GM23248 (cell line): ENCODE data around the gene STK17A.

Source experiments
- EZH2 ChIP-seq: fragments of 200-600 bp; sonication (generic); IDR thresholded peaks from 2 replicates; pipeline ENCODE4 v1.6.1; 2018; ENCODE audit warnings: antibody characterized with exemption, mild to moderate bottlenecking; ENCODE audit not compliant: insufficient read depth, poor library complexity, severe bottlenecking
- EZH2phosphoT487 ChIP-seq: fragments of 200-600 bp; sonication (generic); IDR thresholded peaks from 2 replicates; pipeline ENCODE4 v1.6.1; 2018; ENCODE audit warnings: antibody characterized with exemption, moderate library complexity, mild to moderate bottlenecking, low read depth; ENCODE audit not compliant: insufficient read depth

DNA sequence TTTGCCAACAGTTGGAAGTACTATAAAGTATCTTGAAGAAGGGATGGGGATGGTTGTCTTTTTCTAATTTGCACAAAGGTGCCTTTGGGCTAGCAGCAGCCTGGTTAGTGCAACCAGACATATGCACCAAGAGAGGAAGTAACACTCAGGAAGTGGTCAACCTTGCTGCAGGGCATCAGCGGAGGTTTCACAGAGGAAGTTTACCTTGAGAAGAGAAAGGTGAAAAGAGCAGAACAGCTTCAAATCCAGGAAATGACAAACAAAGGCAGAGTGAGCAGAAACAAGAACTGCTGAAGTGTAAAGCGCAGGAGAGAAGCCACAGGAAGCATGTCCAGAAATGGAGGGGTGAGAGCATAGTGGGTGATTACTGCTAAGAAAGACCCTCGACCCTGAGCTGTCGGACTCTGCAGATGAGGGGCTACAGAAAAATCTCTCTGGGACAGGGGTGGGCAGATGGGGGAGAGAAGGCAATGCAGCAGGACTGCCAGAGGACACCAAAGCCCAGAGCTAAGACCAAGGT, 66.9 kb downstream of the STK17A start:
- no peak for TF ChIP-seq EZH2
- no peak for TF ChIP-seq EZH2phosphoT487
